H1 (cell line): ENCODE measurements around the gene DENND6B. TPM values are rescaled to one million over a fixed set of nuclear protein-coding genes. Genes with fewer than 3 reads are reported as not detected.
"Not testable (repeated sequence)": the region's sequence is repeated elsewhere in the genome, so short reads cannot be mapped to it uniquely, and the experiment has no call there.

Source experiments
- CTCF ChIA-PET: fragments of 300-600 bp; sonication (Branson Sonifier 250); formaldehyde crosslinking; loops from one replicate; lab custom pipeline; 2021; ENCODE audit not compliant: partially characterized antibody; lab: Charles Lee
- POLR2A ChIA-PET: fragments of 300-600 bp; sonication (Branson Sonifier 250); formaldehyde crosslinking; loops from one replicate; lab custom pipeline; 2021; ENCODE audit warnings: inconsistent platforms; ENCODE audit not compliant: partially characterized antibody; lab: Charles Lee
- DNase-seq, 2 experiments: peaks; one replicate each; pipeline versions ENCODE4 v3.0.0 to v3.0.0-alpha.2; 2010 to 2022; ENCODE audit warnings: low spot score in 2 of 2, low read depth in 1 of 2, mixed read lengths in 1 of 2
- FAIRE-seq: peaks from 2 replicates; lab custom pipeline; 2011; peaks lifted over from hg19 to GRCh38; lab: Jason Lieb, UNC
- H2AFZ ChIP-seq: 2 replicates; pipeline ENCODE4 v1.8.1; 2012; ENCODE audit warnings: low read length, inconsistent platforms
- H2AK5ac ChIP-seq: 2 replicates; pipeline ENCODE4 v1.6.1; 2013; ENCODE audit warnings: low read depth, low read length
- H2BK120ac ChIP-seq: replicated peaks from 2 replicates; pipeline ENCODE3; 2013; ENCODE audit warnings: low read depth, low read length, inconsistent platforms
- H2BK12ac ChIP-seq: 2 replicates; pipeline ENCODE4 v1.6.1; 2013; ENCODE audit warnings: low read depth, low read length
- H2BK15ac ChIP-seq: 2 replicates; pipeline ENCODE4 v1.6.1; 2013; ENCODE audit warnings: low read length
- H2BK20ac ChIP-seq: 2 replicates; pipeline ENCODE4 v1.6.1; 2013; ENCODE audit warnings: low read length
- H2BK5ac ChIP-seq: 2 replicates; pipeline ENCODE4 v1.6.1; 2013; ENCODE audit warnings: low read depth, low read length
- H3K14ac ChIP-seq: 2 replicates; pipeline ENCODE4 v1.6.1; 2013; ENCODE audit warnings: inconsistent platforms; ENCODE audit not compliant: insufficient read length
- H3K18ac ChIP-seq: 2 replicates; pipeline ENCODE4 v1.6.1; 2013; ENCODE audit warnings: low read length; ENCODE audit errors: extremely low read depth
- H3K23ac ChIP-seq: 2 replicates; pipeline ENCODE4 v1.6.1; 2013; ENCODE audit warnings: inconsistent platforms; ENCODE audit not compliant: insufficient read length
- H3K23me2 ChIP-seq: 2 replicates; pipeline ENCODE4 v1.6.1; 2013; ENCODE audit warnings: low read depth, low read length
- H3K27ac ChIP-seq: 2 replicates; pipeline ENCODE4 v1.6.1; 2011; ENCODE audit warnings: low read depth, low read length, inconsistent platforms
- H3K27me3 ChIP-seq, 4 experiments: replicated peaks in 1 of 4; 1 replicate in 1 of 4; 2 replicates in 3 of 4; pipeline versions ENCODE4 v1.6.1 to v1.8.1; 2011 to 2013; ENCODE audit warnings: low read length in 3 of 4, mild to moderate bottlenecking in 3 of 4, inconsistent platforms in 2 of 4, mixed read lengths in 2 of 4, moderate library complexity in 1 of 4; ENCODE audit not compliant: control insufficient read depth in 3 of 4, insufficient read depth in 3 of 4; ENCODE audit errors: extremely low read depth in 1 of 4
- H3K36me3 ChIP-seq, 4 experiments: 2 replicates each; pipeline versions ENCODE4 v1.6.1 to v1.8.1; 2011 to 2013; ENCODE audit warnings: mild to moderate bottlenecking in 4 of 4, low read length in 3 of 4, moderate library complexity in 2 of 4, control low read depth in 1 of 4, inconsistent platforms in 1 of 4; ENCODE audit not compliant: insufficient read depth in 4 of 4, control insufficient read depth in 2 of 4
- H3K4ac ChIP-seq: replicated peaks from 2 replicates; pipeline ENCODE3; 2013; ENCODE audit warnings: low read length, low read depth, mixed read lengths, inconsistent platforms; ENCODE audit not compliant: insufficient read length
- H3K4me1 ChIP-seq, 4 experiments: replicated peaks in 1 of 4; 1 replicate in 1 of 4; 2 replicates in 3 of 4; pipeline versions ENCODE4 v1.6.1 to v1.8.1; 2011 to 2013; ENCODE audit warnings: low read length in 3 of 4, inconsistent platforms in 2 of 4, mixed read lengths in 1 of 4; ENCODE audit not compliant: insufficient read depth in 4 of 4, control insufficient read depth in 3 of 4
- H3K4me2 ChIP-seq, 2 experiments: 2 replicates each; pipeline versions ENCODE4 v1.6.1 to v1.8.1; 2011 to 2013; ENCODE audit warnings: low read depth in 2 of 2, low read length in 2 of 2, control low read depth in 1 of 2, inconsistent platforms in 1 of 2, mild to moderate bottlenecking in 1 of 2; ENCODE audit not compliant: insufficient read depth in 1 of 2
- H3K4me3 ChIP-seq, 4 experiments: fragments of 200-600, 300-600 bp in 1 of 4; sonication (generic), shearing (Covaris generic), sonication (Bioruptor Twin) in 1 of 4; 2 replicates each; pipeline versions ENCODE4 v1.5.1 to v1.8.1; 2011 to 2016; ENCODE audit warnings: low read length in 4 of 4, low read depth in 3 of 4, control low read depth in 2 of 4, inconsistent platforms in 2 of 4, mild to moderate bottlenecking in 2 of 4, mixed read lengths in 1 of 4, moderate library complexity in 1 of 4; ENCODE audit not compliant: insufficient read depth in 2 of 4; ENCODE audit errors: extremely low read depth in 1 of 4
- H3K56ac ChIP-seq: replicated peaks from 2 replicates; pipeline ENCODE3; 2013; ENCODE audit warnings: low read depth, mild to moderate bottlenecking, mixed read lengths, low read length, inconsistent platforms; ENCODE audit not compliant: insufficient read length
- H3K79me1 ChIP-seq: 2 replicates; pipeline ENCODE4 v1.6.1; 2013; ENCODE audit warnings: low read depth, low read length, control low read depth
- H3K79me2 ChIP-seq, 2 experiments: 2 replicates each; pipeline versions ENCODE4 v1.6.1 to v1.8.1; 2012 to 2013; ENCODE audit warnings: low read length in 2 of 2, mild to moderate bottlenecking in 2 of 2, inconsistent platforms in 1 of 2; ENCODE audit not compliant: insufficient read depth in 2 of 2, control insufficient read depth in 1 of 2
- H3K9ac ChIP-seq, 4 experiments: replicated peaks in 1 of 4; 1 replicate in 1 of 4; 2 replicates in 3 of 4; pipeline versions ENCODE4 v1.6.1 to v1.8.1; 2011 to 2013; ENCODE audit warnings: low read depth in 3 of 4, low read length in 3 of 4, control low read depth in 2 of 4, mild to moderate bottlenecking in 2 of 4, moderate library complexity in 2 of 4, inconsistent platforms in 1 of 4; ENCODE audit errors: extremely low read depth in 1 of 4
- H3K9me3 ChIP-seq, 2 experiments: 2 replicates each; pipeline versions ENCODE4 v1.6.1 to v1.8.1; 2012 to 2013; ENCODE audit warnings: mild to moderate bottlenecking in 2 of 2, moderate library complexity in 2 of 2, control low read depth in 1 of 2, inconsistent platforms in 1 of 2, low read depth in 1 of 2, low read length in 1 of 2, mixed read lengths in 1 of 2; ENCODE audit not compliant: insufficient read depth in 2 of 2
- H4K20me1 ChIP-seq, 2 experiments: replicated peaks in 1 of 2; 2 replicates each; pipeline versions ENCODE3 to v1.8.1; 2011 to 2013; ENCODE audit warnings: inconsistent platforms in 2 of 2, low read length in 2 of 2, mild to moderate bottlenecking in 1 of 2; ENCODE audit not compliant: insufficient read depth in 2 of 2, control insufficient read depth in 1 of 2
- H4K5ac ChIP-seq: 2 replicates; pipeline ENCODE4 v1.6.1; 2013; ENCODE audit warnings: low read length, low read depth, mixed read lengths, inconsistent platforms; ENCODE audit not compliant: insufficient read length
- H4K8ac ChIP-seq: 2 replicates; pipeline ENCODE4 v1.8.0; 2013; ENCODE audit warnings: mild to moderate bottlenecking, moderate library complexity, low read length, inconsistent platforms; ENCODE audit not compliant: insufficient read depth; ENCODE audit errors: extremely low read depth
- H4K91ac ChIP-seq: replicated peaks from 2 replicates; pipeline ENCODE3; 2013; ENCODE audit warnings: low read length, mixed read lengths, inconsistent platforms; ENCODE audit not compliant: insufficient read length
- WGBS, 2 experiments: shearing (Covaris generic) in 1 of 2; methylation state at CpG; one replicate each; pipeline versions ENCODE4 v1.1.6 to v1.1.7; 2013 to 2015; ENCODE audit warnings: low lambda C conversion rate in 2 of 2, mixed read lengths in 2 of 2, inconsistent platforms in 1 of 2, low coverage in 1 of 2, missing lambda C conversion rate in 1 of 2; ENCODE audit not compliant: insufficient replicate concordance in 2 of 2, insufficient coverage in 1 of 2, insufficient read length in 1 of 2; ENCODE audit errors: extremely low coverage in 1 of 2, missing lambda C conversion rate in 1 of 2; 5-methylcytosine and 5-hydroxymethylcytosine counted together
- polyA plus RNA-seq, 7 experiments: library from polyadenylated mRNA; depleted of rRNA in 3 of 7; stranded (reverse) in 5 of 7; unstranded in 2 of 7; fragments of >200 nt in 5 of 7; fragments of 200-250 nt in 2 of 7; gene quantifications; 1 replicate in 5 of 7; 2 replicates in 1 of 7; 4 replicates in 1 of 7; pipeline versions ENCODE4 v1.2.1 to v1.2.3, GENCODE V29; 2011 to 2013; ENCODE audit warnings: missing spikeins in 2 of 7, mixed read lengths in 2 of 7
- total RNA-seq: library from RNA; stranded (reverse); fragmentation: NEBNext Ultra II Directional; extraction: Animal tissue kit (Norgen Biotek cat#: 25700); gene quantifications from 2 replicates; pipeline ENCODE4 v1.2.1, GENCODE V29; 2021

DENND6B gene
- total and polyA plus RNA-seq, 2 of the 8 experiments (the other 6 are each of a cell fraction or from before 2014, with no cell fraction given): 1.1 to 1.9 TPM

- Histone ChIP-seq H4K20me1 (peaks cover 6 to 10% of the 10 kb centered on the region in 2 experiments), H3K4me1 (peaks cover 2 to 14% (median 9%) of the 10 kb centered on the region in 4 experiments; a peak in 6 of 7 replicates), H3K9me3 (peaks cover 7 to 24% of the 10 kb centered on the region in 2 experiments; a peak in 3 of 4 replicates), H3K23me2 (peaks cover 11% of the 10 kb centered on the region; the same call in 1 of the 2 replicates), H3K27me3 (peaks cover 22 to 32% (median 31%) of the 10 kb centered on the region in 4 experiments; a peak in 6 of 7 replicates), H3K36me3 (peaks cover 6 to 34% (median 25%) of the 10 kb centered on the region in 4 experiments; a peak in 7 of 8 replicates)
- not testable (repeated sequence) for H4K8ac ChIP-seq, H2AFZ ChIP-seq, H3K4me2 ChIP-seq, H2BK12ac ChIP-seq, FAIRE-seq, H3K4me3 ChIP-seq, H3K14ac ChIP-seq, H2BK15ac ChIP-seq, H3K27ac ChIP-seq, H3K79me1 ChIP-seq, H3K18ac ChIP-seq, H3K4ac ChIP-seq, H2BK5ac ChIP-seq, H2AK5ac ChIP-seq, H3K79me2 ChIP-seq, H3K56ac ChIP-seq, DNase-seq, H2BK20ac ChIP-seq, H3K23ac ChIP-seq, H4K5ac ChIP-seq, H4K91ac ChIP-seq, H2BK120ac ChIP-seq, H3K9ac ChIP-seq
- POLR2A ChIA-PET: interaction anchor here (0.9 to 3.2 kb wide), 6 partner anchors 18 to 68 kb away, joined by 3 to 12 read pairs (median 4); partner anchors contain the start of gene HDAC10
- CTCF ChIA-PET: interaction anchor here (0.6 to 6.0 kb wide), 15 partner anchors 9 to 166 kb away, joined by 3 to 39 read pairs (median 4); partner anchors contain the start of genes DENND6B and MAPK12
- 95% methylated on average over 9 of the region's 11 CpGs; no CpG with 5 or more reads in 1 of the 2 experiments for WGBS, 2 experiments
These were observed 53.5 kb downstream of the DENND6B start for GRCh38 chr22:50273352-50273751.
